Measurements from ENCODE around the gene TRMT10B. TPM values are rescaled to one million over a fixed set of nuclear protein-coding genes. Genes with fewer than 3 reads are reported as not detected.

The TRMT10B gene, protein sequence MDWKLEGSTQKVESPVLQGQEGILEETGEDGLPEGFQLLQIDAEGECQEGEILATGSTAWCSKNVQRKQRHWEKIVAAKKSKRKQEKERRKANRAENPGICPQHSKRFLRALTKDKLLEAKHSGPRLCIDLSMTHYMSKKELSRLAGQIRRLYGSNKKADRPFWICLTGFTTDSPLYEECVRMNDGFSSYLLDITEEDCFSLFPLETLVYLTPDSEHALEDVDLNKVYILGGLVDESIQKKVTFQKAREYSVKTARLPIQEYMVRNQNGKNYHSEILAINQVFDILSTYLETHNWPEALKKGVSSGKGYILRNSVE
- 3.0 and 5.2 TPM in 2 replicates for total RNA-seq
- polyA plus RNA-seq = 4.1 and 4.8 TPM in 2 replicates

DNA sequence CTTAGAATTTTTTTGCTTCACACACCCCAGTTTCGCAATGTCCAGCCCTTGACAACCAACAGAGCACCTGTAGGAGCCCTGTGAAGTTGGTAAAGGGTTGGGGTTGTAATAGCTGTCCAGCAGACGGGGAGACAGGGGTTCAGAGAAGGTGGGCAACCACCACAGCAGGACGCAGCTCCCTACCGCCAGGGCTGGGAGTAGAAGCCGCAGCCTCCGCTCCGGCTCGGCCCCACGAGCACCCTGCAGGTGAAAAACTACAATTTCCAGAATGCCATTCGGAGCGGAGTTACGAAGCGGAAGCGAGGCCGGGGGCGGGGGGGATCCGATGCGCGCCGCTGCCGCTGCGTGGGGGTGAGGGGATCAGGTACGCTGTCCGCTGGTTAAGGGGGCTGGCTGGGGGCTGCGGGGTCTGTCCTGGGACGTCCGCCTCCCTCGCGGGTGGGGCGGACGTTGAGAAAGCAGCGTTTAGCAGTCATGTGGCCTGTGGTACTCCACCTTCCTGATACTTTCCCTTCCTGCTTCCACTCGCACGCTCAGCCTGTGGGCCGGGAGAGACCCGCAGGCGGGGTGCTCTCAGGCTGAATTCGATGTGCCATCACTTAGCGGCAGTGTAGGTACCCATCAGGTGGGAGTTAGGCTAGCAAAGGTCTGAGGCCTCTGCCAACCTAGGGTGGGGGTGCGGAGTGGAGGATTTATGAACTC is at the start of gene TRMT10B:
Gene TRMT10B, plus strand, starts transcription at position 317 of the 702 bp plus-strand sequence. CDS start 8,127 bp downstream, outside the sequence.
- Histone ChIP-seq H3K4me1 (ENCODE audit: insufficient read depth) (peaks cover 5% of the 10 kb centered on the region), H4K20me1 (ENCODE audit: insufficient read depth, poor library complexity, severe bottlenecking) (no peaks in the 10 kb centered on the region), H3K79me2 (peaks cover 15% of the 10 kb centered on the region), H3K9me2 (replicated peaks; ENCODE audit: insufficient read depth) (no peaks in the 10 kb centered on the region), H3K4me3 (peak within 1 kb of the TSS; percentile 82), H3K9me3 (ENCODE audit: low read depth) (no peaks in the 10 kb centered on the region), H3K36me3 (replicated peaks; ENCODE audit: insufficient read depth, low read depth) (no peaks in the 10 kb centered on the region), H2AFZ (peak within 1 kb of the TSS; percentile 98), H3K27ac (peak within 1 kb of the TSS; percentile 86), H3K27me3 (no peaks in the 10 kb centered on the region), H3K4me2 (peak within 1 kb of the TSS; percentile 90)
- DNase-seq (ENCODE audit: low spot score) = peak; percentile 84
- WGBS (ENCODE audit: low lambda C conversion rate, missing lambda C conversion rate) = 6% methylated on average over 31 of the region's 40 CpGs
- TF ChIP-seq EZH2 (IDR thresholded peaks at IDR 0.05; ENCODE audit: borderline replicate concordance) = no peak
- no peak for TF ChIP-seq EZH2phosphoT487 (IDR thresholded peaks at IDR 0.05; ENCODE audit: low read depth, severe bottlenecking, unreplicated experiment)
- TF ChIP-seq, protein P1, sequence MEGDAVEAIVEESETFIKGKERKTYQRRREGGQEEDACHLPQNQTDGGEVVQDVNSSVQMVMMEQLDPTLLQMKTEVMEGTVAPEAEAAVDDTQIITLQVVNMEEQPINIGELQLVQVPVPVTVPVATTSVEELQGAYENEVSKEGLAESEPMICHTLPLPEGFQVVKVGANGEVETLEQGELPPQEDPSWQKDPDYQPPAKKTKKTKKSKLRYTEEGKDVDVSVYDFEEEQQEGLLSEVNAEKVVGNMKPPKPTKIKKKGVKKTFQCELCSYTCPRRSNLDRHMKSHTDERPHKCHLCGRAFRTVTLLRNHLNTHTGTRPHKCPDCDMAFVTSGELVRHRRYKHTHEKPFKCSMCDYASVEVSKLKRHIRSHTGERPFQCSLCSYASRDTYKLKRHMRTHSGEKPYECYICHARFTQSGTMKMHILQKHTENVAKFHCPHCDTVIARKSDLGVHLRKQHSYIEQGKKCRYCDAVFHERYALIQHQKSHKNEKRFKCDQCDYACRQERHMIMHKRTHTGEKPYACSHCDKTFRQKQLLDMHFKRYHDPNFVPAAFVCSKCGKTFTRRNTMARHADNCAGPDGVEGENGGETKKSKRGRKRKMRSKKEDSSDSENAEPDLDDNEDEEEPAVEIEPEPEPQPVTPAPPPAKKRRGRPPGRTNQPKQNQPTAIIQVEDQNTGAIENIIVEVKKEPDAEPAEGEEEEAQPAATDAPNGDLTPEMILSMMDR (IDR thresholded peaks at IDR 0.05; ENCODE audit: poor library complexity) = no peak

DNA sequence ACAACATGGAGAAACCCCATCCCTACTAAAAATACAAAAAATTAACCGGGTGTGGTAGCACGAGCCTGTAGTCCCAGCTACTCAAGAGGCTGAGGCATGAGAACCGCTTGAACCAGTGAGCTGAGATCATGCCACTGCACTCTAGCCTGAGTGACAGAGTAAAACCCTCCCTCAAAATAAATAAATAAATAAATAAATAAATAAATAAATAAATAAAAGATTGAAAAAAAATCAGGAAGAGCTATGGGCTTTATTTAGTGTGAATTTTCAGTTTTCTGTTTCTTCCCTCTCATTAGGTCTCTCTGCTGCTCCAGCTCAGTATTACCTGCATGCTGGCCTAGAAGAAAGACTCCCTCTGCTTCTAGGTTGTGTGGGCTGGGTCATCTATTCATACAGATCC is 47.8 kb upstream of the TRMT10B start:
- Histone ChIP-seq H4K20me1 (ENCODE audit: insufficient read depth, poor library complexity, severe bottlenecking) (no peaks in the 10 kb centered on the region), H2AFZ (no peak overlapping the region), H3K4me1 (ENCODE audit: insufficient read depth) (no peaks in the 10 kb centered on the region), H3K9me2 (replicated peaks; ENCODE audit: insufficient read depth) (no peaks in the 10 kb centered on the region), H3K9me3 (ENCODE audit: low read depth) (no peaks in the 10 kb centered on the region), H3K79me2 (no peaks in the 10 kb centered on the region), H3K4me3 (no peak overlapping the region), H3K4me2 (no peak overlapping the region), H3K27ac (no peak overlapping the region), H3K36me3 (replicated peaks; ENCODE audit: insufficient read depth, low read depth) (no peaks in the 10 kb centered on the region), H3K27me3 (no peaks in the 10 kb centered on the region)
- 85% methylated on average over 3 of the region's 3 CpGs for WGBS (ENCODE audit: low lambda C conversion rate, missing lambda C conversion rate)
- DNase-seq (ENCODE audit: low spot score) = no peak
- TF ChIP-seq EZH2 (IDR thresholded peaks at IDR 0.05; ENCODE audit: borderline replicate concordance) (no peak), EZH2phosphoT487 (IDR thresholded peaks at IDR 0.05; ENCODE audit: low read depth, severe bottlenecking, unreplicated experiment) (no peak)
- TF ChIP-seq, protein P1 (IDR thresholded peaks at IDR 0.05; ENCODE audit: poor library complexity) = no peak

DNA sequence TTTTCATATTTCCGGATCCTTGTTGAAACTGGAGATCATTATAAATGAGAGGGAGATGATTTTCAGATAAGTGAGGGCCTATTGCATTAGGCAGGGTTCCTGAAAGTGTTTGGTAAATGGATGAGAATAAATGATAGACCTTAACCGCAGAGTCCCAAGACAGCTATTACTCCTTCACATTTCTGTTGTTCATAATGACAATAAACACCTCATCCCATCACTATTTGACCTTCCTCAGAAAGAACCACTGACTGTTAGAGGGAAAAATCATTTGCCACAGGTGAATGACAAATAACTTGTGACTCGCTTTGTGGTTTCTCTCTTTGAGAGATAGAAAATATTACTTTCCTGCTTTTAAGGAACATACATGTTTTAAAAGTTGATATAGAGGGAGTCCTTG is 47.3 kb upstream of the TRMT10B start:
- Histone ChIP-seq H3K9me2 (replicated peaks; ENCODE audit: insufficient read depth) (no peaks in the 10 kb centered on the region), H2AFZ (no peak overlapping the region), H3K4me2 (no peak overlapping the region), H3K4me3 (no peak overlapping the region), H3K79me2 (no peaks in the 10 kb centered on the region), H3K27ac (no peak overlapping the region), H3K9me3 (ENCODE audit: low read depth) (no peaks in the 10 kb centered on the region), H3K4me1 (ENCODE audit: insufficient read depth) (no peaks in the 10 kb centered on the region), H4K20me1 (ENCODE audit: insufficient read depth, poor library complexity, severe bottlenecking) (no peaks in the 10 kb centered on the region), H3K36me3 (replicated peaks; ENCODE audit: insufficient read depth, low read depth) (no peaks in the 10 kb centered on the region), H3K27me3 (no peaks in the 10 kb centered on the region)
- 90% methylated on average over 3 of the region's 3 CpGs for WGBS (ENCODE audit: low lambda C conversion rate, missing lambda C conversion rate)
- TF ChIP-seq, protein P1 (IDR thresholded peaks at IDR 0.05; ENCODE audit: poor library complexity) = no peak
- no peak for TF ChIP-seq EZH2 (IDR thresholded peaks at IDR 0.05; ENCODE audit: borderline replicate concordance)
- no peak for TF ChIP-seq EZH2phosphoT487 (IDR thresholded peaks at IDR 0.05; ENCODE audit: low read depth, severe bottlenecking, unreplicated experiment)
- no peak for DNase-seq (ENCODE audit: low spot score)
